ENCODE results near the gene CREB5.

CREB5 gene

DNA sequence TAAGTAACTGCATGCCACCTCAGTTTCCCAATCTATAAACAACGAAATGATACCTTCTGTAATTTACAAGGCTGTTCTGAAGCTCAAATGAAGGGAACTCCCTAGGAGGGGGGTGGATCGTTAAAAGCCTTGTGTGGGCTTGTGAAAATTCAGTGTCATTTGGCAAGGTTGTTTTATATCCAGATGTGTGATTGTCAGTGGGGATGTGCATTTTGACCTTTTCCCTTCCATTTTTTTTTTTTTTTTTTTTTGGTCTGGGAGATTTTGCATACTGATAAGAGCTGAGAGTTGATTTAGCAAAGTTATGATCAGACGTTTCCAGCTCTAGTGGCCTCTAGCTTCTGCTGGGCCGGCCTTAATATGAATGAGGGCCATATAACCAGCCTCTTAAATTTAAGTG lies 22.8 kb downstream of the CREB5 start:
- Mint-ChIP-seq H3K4me1 (ENCODE audit: low read depth) (no peaks in the 10 kb centered on the region), H3K9me3 (no peaks in the 10 kb centered on the region), H3K4me3 (no peak overlapping the region)

DNA sequence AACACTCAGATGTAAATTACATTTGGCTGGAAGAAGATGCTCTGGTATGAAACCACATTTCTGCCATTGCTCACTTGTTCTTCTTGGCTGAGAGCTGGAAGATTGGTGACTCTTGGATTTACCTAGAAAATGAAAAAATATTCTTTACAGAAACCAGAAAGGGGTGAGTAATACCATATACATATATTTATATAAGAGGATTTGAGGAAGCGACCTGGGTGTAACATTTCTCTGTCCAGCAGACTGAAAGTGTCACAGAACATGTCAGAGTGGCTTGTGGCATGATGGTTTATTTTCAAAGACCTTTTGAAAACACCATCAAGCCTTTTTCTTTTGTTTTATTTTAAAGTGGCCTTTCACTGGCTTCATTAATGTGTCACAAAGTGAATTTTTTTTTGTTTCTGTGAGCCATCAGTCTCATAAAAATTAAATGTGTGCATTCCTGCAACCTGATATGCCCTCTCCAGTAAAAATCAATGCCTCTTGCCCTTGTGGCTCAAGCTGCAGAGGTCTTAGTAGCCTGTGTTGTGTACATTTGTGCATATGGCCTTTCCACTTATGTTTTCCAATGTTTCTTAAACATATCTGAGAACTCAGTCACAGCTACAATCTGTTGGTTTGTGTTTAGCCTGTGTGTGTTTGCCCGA lies 23.5 kb downstream of the CREB5 start:
- Mint-ChIP-seq H3K36me3 (ENCODE audit: low read depth) (no peaks in the 10 kb centered on the region), H3K4me1 (ENCODE audit: low read depth) (no peaks in the 10 kb centered on the region), H3K9me3 (no peaks in the 10 kb centered on the region), H3K4me3 (no peak overlapping the region), H3K27ac (no peak overlapping the region), H3K27me3 (ENCODE audit: low read depth) (peaks cover 32% of the 10 kb centered on the region)
- DNase-seq (ENCODE audit: low spot score), result no peak

More for the DNA sequence above, 22.8 kb downstream of the CREB5 start:
- no peak overlapping the region for H3K27ac Mint-ChIP-seq
- no peak for DNase-seq (ENCODE audit: low spot score)
- H3K27me3 Mint-ChIP-seq (ENCODE audit: low read depth), result peaks cover 32% of the 10 kb centered on the region
- H3K36me3 Mint-ChIP-seq (ENCODE audit: low read depth), result no peaks in the 10 kb centered on the region

DNA sequence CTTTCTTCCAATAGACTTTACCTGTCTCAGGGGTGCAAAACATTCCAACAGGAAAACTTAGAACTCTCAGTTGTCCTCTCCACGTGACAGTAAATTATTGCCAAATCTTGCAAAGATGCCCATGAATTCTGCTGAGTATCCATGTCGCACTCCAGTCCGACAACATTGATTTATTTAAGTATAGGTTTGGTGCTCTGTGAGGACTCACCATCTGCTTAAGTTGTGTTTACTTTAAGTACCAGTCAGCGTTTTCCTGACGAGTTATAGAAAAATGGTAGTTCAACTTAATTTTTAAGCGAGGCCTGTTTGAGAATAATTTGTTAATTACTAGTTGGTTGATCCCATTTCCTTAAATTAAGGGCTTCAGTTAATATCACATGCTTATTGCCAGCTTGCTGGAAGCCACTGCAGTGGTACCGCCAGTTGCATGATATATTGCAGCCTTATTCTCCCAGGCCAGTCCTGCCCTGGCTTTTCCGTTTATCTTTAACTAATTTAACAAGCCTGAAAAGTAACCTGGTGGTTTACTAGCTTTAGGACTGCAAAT lies 27.8 kb downstream of the CREB5 start:
- Mint-ChIP-seq H3K9me3 (no peaks in the 10 kb centered on the region), H3K36me3 (ENCODE audit: low read depth) (no peaks in the 10 kb centered on the region), H3K27me3 (ENCODE audit: low read depth) (peaks cover 23% of the 10 kb centered on the region), H3K27ac (no peak overlapping the region), H3K4me1 (ENCODE audit: low read depth) (no peaks in the 10 kb centered on the region), H3K4me3 (no peak overlapping the region)
- DNase-seq (ENCODE audit: low spot score), result no peak

DNA sequence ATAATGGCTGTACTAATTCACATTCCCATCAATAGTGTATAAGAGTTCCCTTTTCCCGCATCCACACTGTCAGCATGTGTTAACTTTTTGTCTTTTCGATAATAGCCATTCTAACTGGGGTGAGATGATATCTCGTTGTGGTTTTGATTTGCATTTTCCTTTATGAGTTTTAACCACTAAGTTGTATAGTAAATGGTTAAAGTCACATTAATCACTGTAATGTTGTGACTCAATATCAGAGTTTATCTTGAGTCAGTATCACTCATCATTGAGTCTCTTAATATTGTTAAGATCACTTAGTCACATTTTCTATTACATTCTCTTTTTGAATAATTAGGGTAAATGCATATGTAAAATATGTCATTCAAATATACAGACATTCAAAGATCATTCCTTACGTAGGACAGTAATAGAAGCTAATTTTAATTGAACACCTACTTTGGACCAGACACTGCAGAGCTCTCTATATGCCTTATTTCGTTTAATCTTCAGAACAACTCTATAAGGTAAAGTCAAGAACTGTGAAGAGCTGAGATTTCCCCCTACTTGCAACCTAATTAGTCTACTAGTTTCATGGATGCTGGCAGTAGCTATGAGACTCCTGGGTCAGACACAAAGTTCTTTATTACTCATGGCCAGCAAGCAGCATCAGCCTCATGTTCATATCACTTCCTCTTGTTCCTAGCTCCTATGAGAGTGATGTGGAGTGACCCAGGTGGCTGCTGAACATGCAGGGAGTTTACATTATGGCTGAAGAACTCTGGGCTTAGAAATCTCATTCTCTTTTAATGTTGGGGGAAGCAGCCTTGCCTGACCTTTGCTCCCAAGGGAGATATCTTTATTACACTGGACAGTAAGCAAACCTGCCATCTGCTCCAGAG lies 30.5 kb downstream of the CREB5 start:
- H3K9me3 Mint-ChIP-seq, result no peaks in the 10 kb centered on the region
- no peak for DNase-seq (ENCODE audit: low spot score)

DNA sequence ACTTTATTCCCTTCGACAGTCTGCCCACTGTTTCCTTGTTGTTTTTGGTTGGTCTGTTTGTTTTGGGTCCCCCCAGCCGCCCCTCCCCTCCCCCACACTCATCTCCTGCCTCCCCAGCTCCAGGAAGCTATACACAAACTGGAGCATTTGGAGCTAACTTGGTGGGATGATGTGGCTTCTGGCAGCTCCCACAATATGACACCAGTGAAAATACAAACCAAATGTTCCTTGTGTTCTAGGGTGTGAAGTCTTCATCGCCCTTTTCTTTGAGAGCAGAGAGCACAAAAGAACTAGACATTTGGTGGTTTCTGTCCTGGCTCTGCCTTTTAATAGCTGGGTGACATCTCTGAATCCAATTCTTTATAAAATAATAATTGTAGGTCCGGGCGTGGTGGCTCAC lies 33.8 kb downstream of the CREB5 start:
- H3K36me3 Mint-ChIP-seq (ENCODE audit: low read depth), result no peaks in the 10 kb centered on the region
- H3K4me3 Mint-ChIP-seq, result no peak overlapping the region
- DNase-seq (ENCODE audit: low spot score), result no peak
- no peak overlapping the region for H3K27ac Mint-ChIP-seq
- H3K9me3 Mint-ChIP-seq, result no peaks in the 10 kb centered on the region
- H3K27me3 Mint-ChIP-seq (ENCODE audit: low read depth), result peaks cover 9% of the 10 kb centered on the region
- no peaks in the 10 kb centered on the region for H3K4me1 Mint-ChIP-seq (ENCODE audit: low read depth)

More for the DNA sequence above, 30.5 kb downstream of the CREB5 start:
- H3K27ac Mint-ChIP-seq, result no peak overlapping the region
- H3K4me1 Mint-ChIP-seq (ENCODE audit: low read depth), result no peaks in the 10 kb centered on the region
- H3K27me3 Mint-ChIP-seq (ENCODE audit: low read depth), result peaks cover 7% of the 10 kb centered on the region
- no peaks in the 10 kb centered on the region for H3K36me3 Mint-ChIP-seq (ENCODE audit: low read depth)
- no peak overlapping the region for H3K4me3 Mint-ChIP-seq

DNA sequence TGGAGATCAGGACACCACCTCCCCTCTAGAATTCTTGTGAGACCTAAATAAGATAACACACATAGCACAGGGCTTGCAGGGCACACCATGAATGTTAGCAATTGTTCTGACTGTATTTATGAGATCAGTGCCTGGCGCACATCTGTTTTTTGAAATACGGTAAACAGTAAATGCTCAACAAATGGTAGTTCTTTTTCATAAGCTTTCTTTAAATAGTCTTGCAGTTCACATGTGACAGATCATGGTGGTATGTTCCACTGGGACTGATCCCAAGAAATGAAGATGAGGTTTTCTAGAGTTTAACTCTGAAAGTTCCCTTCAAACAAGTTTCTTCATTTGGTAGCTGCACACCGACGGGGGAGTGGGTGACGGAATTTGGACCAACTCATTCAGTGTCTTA lies 34.8 kb downstream of the CREB5 start:
- peaks cover 6% of the 10 kb centered on the region for H3K27me3 Mint-ChIP-seq (ENCODE audit: low read depth)
- no peaks in the 10 kb centered on the region for H3K9me3 Mint-ChIP-seq
- H3K4me3 Mint-ChIP-seq, result no peak overlapping the region
- H3K27ac Mint-ChIP-seq, result no peak overlapping the region
- no peaks in the 10 kb centered on the region for H3K36me3 Mint-ChIP-seq (ENCODE audit: low read depth)
- DNase-seq (ENCODE audit: low spot score), result no peak
- H3K4me1 Mint-ChIP-seq (ENCODE audit: low read depth), result no peaks in the 10 kb centered on the region

DNA sequence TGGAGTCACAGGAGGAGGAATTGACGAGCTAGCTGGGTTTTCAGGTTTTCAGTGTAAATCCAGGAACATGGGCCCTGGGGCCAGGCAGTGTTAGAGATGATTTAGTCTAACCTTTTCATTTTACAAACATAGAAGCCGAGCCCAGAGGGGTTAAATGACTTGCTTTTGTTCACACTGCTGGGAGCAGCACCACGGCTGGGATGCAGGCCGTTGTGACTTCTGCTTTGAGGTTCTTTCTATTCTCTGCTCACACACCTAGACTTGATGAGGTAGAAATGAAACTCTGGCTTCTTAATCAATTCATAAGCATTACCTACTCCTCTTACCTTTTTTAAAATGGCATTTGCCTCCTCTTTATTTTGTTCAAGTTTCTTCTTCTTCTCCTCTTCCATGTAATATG lies 36.4 kb downstream of the CREB5 start:
- Mint-ChIP-seq H3K36me3 (ENCODE audit: low read depth) (no peaks in the 10 kb centered on the region), H3K9me3 (no peaks in the 10 kb centered on the region), H3K4me1 (ENCODE audit: low read depth) (no peaks in the 10 kb centered on the region), H3K27ac (no peak overlapping the region), H3K4me3 (no peak overlapping the region), H3K27me3 (ENCODE audit: low read depth) (peaks cover 4% of the 10 kb centered on the region)
- no peak for DNase-seq (ENCODE audit: low spot score)

DNA sequence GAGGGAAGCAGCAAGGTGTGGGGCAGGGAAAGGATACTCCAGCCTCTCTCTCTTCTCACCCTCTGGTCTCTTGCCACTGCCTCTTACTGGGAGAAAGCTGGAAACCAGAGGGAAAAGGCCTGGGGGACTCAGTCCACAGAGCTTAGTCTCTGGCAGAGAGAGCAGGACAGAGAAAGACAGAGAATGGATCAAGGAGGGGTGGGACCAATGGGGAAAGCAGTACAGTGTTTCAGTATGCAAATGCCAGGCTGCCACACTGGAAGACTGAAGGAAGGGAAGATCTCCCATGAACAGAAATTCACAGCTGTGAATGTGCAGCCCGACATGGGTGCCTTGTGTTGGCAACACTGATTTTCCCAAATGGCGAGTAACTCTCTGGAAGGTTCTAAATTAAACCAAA lies 40.4 kb downstream of the CREB5 start:
- DNase-seq (ENCODE audit: low spot score), result no peak
- H3K4me3 Mint-ChIP-seq, result no peak overlapping the region
- H3K9me3 Mint-ChIP-seq, result no peaks in the 10 kb centered on the region
- no peaks in the 10 kb centered on the region for H3K36me3 Mint-ChIP-seq (ENCODE audit: low read depth)
- H3K27me3 Mint-ChIP-seq (ENCODE audit: low read depth), result peaks cover 8% of the 10 kb centered on the region
- H3K4me1 Mint-ChIP-seq (ENCODE audit: low read depth), result no peaks in the 10 kb centered on the region
- no peak overlapping the region for H3K27ac Mint-ChIP-seq

DNA sequence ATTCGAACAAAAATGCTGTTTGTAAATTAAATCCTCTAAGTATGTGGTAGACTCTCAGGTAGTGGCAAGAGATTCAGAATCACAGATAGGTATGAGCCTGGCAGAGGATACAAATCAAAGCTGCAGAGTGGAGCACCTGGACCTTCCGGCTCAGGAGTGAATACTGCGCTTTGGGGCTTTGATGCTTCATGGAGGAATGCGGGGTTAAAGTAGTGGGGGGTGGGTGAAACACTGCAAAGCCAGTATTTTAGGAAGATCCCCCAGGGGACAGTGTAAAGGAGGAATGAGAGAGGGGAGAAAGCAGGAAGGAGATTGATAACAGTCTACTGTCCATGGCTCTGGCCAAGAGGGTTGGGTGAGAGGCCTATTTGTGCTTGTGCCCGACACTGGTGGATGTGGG lies 43.2 kb downstream of the CREB5 start:
- H3K27ac Mint-ChIP-seq, result no peak overlapping the region
- no peaks in the 10 kb centered on the region for H3K36me3 Mint-ChIP-seq (ENCODE audit: low read depth)
- H3K4me1 Mint-ChIP-seq (ENCODE audit: low read depth), result no peaks in the 10 kb centered on the region
- H3K4me3 Mint-ChIP-seq, result no peak overlapping the region
- no peak for DNase-seq (ENCODE audit: low spot score)
- peaks cover 3% of the 10 kb centered on the region for H3K27me3 Mint-ChIP-seq (ENCODE audit: low read depth)
- no peaks in the 10 kb centered on the region for H3K9me3 Mint-ChIP-seq

DNA sequence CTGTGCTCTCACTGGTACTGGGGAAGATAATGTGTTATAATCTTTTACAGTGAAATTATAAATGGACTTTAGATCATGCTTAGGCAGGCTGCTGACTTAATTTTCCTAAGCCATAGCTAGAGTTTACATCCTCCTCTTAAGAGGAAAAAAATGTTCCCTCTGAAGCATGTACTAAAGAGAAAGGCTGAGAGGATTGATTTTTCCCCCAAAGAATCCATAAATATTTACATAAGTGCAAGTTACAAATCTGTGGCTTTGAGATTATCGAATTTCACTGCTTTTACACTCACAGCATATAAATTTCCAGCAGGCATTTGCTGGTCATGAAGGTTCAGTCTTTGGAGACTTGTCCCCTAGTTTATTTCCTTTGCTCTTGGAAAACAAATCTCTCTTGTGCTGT lies 43.7 kb downstream of the CREB5 start:
- no peak for DNase-seq (ENCODE audit: low spot score)
- Mint-ChIP-seq H3K36me3 (ENCODE audit: low read depth) (no peaks in the 10 kb centered on the region), H3K4me3 (no peak overlapping the region), H3K27ac (no peak overlapping the region), H3K27me3 (ENCODE audit: low read depth) (peaks cover 3% of the 10 kb centered on the region), H3K9me3 (no peaks in the 10 kb centered on the region), H3K4me1 (ENCODE audit: low read depth) (no peaks in the 10 kb centered on the region)

DNA sequence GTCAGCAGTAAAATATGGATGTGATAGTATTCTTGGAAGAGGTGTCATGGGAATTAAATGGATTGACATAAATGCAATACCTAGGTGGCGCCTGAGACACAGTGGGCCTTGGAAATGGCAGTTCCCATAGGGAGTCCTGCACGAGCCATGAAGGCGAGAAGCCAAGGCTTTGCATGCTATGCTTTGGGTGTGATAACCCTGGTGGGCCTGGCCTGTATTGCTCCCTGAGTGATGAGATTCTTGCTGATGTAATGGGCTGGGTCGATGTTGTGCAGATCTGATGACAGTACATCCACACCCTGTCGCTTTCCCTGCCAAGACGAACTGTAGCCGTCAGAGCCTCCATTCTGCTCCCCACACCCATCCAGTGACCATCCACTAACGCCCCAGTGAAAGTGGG lies 46.4 kb downstream of the CREB5 start:
- no peak overlapping the region for H3K4me3 Mint-ChIP-seq
- DNase-seq (ENCODE audit: low spot score), result no peak
- H3K27me3 Mint-ChIP-seq (ENCODE audit: low read depth), result peaks cover 3% of the 10 kb centered on the region
- no peak overlapping the region for H3K27ac Mint-ChIP-seq
- no peaks in the 10 kb centered on the region for H3K9me3 Mint-ChIP-seq
- H3K36me3 Mint-ChIP-seq (ENCODE audit: low read depth), result no peaks in the 10 kb centered on the region
- no peaks in the 10 kb centered on the region for H3K4me1 Mint-ChIP-seq (ENCODE audit: low read depth)

DNA sequence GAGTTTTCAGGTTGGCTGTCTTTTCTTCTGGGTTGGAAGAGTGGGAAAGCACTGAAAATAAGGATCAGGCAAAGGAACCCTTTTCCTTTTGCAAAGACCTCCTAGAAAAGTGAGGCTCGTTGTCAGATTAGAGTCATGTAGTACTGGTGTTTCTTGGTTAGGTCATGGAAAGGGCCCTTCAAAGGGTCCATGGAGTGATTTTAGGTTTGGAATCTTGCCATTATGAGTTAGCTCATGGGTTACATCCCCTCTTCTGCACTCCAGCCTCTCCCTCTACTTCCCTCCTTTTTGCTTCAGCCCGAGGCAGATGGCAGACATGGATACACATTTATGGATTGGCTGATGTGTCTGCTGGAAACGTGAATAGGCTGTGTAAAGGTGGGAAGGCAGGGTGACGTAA lies 47.0 kb downstream of the CREB5 start:
- no peak for DNase-seq (ENCODE audit: low spot score)
- no peaks in the 10 kb centered on the region for H3K36me3 Mint-ChIP-seq (ENCODE audit: low read depth)
- no peak overlapping the region for H3K27ac Mint-ChIP-seq
- no peaks in the 10 kb centered on the region for H3K4me1 Mint-ChIP-seq (ENCODE audit: low read depth)
- peaks cover 1% of the 10 kb centered on the region for H3K27me3 Mint-ChIP-seq (ENCODE audit: low read depth)
- no peak overlapping the region for H3K4me3 Mint-ChIP-seq
- no peaks in the 10 kb centered on the region for H3K9me3 Mint-ChIP-seq

DNA sequence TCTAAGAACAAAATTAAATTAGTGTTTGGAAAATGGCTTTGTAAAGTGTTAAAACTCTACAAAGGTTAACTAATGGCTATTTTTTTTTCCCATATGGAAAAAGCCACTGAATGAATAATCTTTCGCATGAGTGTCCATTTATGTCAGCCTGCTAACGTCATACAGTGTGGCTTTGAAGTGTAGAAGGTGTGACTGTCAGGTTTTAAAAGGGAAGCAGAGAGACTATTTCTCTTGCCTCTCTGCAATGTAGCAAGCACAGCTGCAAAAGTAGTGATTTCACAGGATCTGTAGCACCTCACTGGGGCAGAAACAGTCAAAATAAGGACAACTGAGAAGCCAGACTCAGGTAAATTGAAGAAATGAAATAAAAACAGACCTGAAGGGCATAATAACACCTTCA lies 53.4 kb downstream of the CREB5 start:
- Mint-ChIP-seq H3K27me3 (ENCODE audit: low read depth) (no peaks in the 10 kb centered on the region), H3K4me3 (no peak overlapping the region), H3K27ac (no peak overlapping the region), H3K36me3 (ENCODE audit: low read depth) (no peaks in the 10 kb centered on the region), H3K9me3 (no peaks in the 10 kb centered on the region), H3K4me1 (ENCODE audit: low read depth) (no peaks in the 10 kb centered on the region)
- DNase-seq (ENCODE audit: low spot score), result no peak

DNA sequence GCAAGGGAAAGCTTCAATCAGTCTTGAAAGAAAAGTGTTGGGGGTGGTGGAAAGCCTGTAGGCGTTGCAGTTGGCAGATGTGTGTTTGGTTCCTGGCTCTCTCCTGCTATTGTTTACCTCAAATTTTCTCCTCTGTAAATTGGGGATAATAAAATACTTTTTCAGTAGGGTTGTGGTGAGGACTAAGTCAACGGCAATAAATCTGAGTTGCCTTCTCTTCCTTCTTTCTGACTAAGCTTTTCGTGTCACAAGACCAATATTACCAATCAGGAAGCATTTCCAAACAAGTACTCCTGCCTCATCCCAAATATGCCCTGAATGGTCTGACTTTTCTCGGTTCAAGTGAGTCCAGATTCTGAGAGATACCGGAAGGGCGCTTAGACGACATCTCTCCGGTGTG lies 54.0 kb downstream of the CREB5 start:
- Mint-ChIP-seq H3K4me3 (no peak overlapping the region), H3K9me3 (no peaks in the 10 kb centered on the region), H3K4me1 (ENCODE audit: low read depth) (no peaks in the 10 kb centered on the region), H3K36me3 (ENCODE audit: low read depth) (no peaks in the 10 kb centered on the region), H3K27ac (no peak overlapping the region), H3K27me3 (ENCODE audit: low read depth) (no peaks in the 10 kb centered on the region)
- DNase-seq (ENCODE audit: low spot score), result no peak

Data from T-helper 2 cell treated with Interferon-gamma antibody and Interleukin-4, amounts not matched to agents 5 μg/mL and 100 μg/mL, for 36 hours (primary cell).